Epidermal melanocyte (primary cell): ENCODE data around the gene KRTAP10-6.
"Not testable (repeated sequence)": the region's sequence is repeated elsewhere in the genome, so short reads cannot be mapped to it uniquely, and the experiment has no call there.

Experiments
- DNase-seq: peaks from one replicate; pipeline ENCODE4 v3.0.0; 2011; ENCODE audit warnings: low spot score; ENCODE audit not compliant: insufficient read length

Gene KRTAP10-6

DNA sequence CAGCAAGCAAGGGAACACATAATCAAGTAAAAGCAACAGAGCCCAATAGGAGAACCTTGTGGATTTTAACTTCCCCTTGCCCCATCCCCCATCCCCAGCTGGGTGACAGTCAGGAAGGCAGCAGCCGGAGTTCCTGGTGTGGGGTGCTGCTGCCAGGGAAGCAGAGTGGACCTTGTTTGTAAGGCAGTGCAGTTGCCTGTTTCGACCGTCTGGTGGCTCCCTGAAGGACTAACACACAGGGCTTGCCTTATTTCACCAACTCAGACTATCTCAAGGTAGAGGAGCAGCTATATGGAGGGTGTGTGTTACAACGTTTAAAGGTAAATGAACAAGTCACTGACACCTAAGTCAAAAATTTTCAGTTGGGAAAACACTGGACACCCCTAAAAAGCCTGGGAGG lies 26.2 kb upstream of the KRTAP10-6 start:
- DNase-seq = no peak

DNA sequence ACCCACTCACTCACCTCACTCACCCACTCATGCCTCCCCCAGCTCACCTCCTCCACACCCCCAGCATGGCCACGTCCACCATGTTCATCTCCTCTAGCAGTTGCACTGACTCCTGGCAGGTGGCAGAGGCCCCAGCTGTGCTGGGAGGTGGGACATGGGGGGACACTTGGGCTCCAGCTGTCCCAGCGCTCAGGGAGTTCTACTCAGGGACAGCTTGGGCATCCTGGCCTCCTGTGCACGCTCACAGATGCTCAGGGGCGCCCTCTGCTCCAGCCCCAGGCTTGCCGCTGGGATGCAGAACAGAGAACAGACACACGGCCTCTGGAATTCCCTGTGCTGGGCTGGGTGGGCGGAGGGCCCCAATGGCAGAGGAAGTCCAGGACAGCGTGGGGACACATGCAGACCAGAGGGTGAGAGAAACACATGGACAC lies 24.8 kb upstream of the KRTAP10-6 start:
- no peak for DNase-seq

DNA sequence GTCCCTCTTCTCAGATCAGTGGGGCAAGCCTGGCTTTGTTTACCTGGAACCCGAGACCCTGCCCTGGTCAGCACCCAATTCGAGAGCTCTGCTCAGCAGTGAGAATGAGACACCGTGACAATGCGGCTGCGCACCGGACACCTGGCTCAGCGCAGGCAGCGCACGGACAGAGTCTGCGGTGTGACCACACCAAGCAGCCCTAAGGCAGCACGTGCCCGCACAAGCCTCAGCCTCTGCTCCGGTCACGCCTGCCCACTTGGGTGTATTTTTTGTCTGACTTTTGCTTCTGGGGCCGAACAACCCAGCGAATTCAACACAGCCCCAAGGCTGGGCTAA lies 24.3 kb upstream of the KRTAP10-6 start:
- DNase-seq = no peak

DNA sequence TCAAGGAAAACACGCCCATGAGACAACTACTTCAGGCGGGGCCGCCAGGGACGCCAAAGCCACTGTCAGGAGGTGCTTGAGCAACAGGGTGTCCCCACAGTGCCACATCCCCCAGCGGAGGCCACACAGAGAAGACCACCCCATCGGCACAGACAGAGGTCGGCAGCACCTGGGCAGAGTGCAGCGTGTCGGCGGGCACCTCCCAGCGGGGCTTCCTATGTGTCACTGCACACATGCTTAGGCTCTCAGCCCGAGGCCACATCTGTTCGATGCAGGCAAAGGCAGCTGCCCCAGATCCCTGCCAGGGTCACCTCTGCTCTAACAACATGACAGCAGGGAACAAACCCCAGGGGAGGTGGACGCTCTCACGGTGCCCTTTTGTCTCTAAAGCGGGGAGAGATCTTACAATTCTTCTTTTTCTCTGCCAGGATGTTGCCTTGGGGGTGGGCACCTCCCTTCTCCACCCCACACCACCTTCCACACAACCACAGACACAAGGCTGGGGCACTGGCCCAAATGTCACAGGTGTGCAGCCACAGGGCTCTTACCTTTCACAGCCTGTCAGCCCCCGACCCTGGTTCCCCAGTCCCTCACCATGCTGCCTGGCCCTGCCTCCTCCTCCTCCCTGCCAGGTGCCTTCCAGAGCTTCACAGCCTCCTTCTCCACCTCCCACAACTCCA lies 23.7 kb upstream of the KRTAP10-6 start:
- DNase-seq = no peak

DNA sequence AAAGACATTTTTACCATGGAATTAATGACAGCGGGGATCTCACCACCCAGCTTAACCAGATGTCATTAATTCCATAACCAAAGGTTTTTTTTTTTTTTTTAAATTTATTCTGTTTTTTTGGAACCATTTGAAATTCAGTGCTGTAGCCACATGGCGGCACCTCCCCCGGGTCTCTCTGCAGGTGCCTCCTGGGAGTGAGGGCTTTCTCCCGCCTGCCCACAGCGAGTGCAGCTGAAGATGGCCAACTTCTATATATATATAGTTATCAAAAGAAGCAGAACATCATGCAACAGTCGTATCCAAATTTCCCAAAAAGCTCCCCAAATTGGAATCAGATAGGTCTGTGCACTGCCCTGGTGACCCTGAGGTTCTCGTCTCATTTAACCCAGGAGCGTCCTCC lies 23.2 kb upstream of the KRTAP10-6 start:
- DNase-seq = no peak

DNA sequence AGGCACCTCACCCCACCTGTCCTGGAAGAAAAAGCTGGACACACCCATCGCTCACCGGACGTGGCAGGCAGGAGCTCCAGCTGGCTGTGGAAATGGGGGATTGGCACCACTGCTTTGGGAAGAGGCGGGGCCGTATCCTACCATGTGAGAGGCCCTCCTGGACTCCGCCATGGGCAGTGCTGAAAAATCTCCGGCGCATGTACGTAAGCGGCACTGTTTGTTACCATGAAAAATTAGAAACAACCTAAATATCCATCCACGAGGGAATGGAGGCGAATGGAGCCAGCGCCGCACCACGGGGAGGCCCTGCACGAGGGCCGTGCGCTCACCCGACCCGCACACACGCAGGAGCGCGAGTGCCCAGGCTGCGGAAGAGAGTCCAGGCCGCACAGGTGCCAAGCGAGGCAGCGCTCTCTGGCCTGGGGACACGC lies 22.7 kb upstream of the KRTAP10-6 start:
- no peak for DNase-seq

DNA sequence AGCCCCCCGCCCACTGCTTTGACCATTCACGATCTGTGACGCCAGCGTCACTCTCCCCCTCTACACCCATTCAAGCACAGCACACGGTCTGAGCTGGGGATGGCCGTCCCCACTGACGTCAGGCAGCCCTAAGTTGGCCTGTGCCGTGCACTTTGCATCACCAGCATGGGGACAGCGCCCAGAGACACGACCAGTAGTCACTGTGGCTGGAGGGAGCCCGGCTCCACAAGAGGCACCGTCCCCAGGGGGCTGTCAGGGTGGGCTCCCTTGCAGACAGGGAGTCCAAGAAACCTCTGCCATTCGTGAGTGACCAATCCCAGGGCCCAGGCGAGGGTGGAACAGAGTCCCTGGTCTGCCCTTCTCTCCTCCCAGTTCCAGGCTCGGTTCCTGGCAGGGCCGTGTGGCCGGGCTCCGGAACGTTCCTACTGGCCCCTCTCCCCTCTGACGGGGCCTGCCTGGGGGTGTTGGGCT lies 21.9 kb upstream of the KRTAP10-6 start:
- DNase-seq = no peak

DNA sequence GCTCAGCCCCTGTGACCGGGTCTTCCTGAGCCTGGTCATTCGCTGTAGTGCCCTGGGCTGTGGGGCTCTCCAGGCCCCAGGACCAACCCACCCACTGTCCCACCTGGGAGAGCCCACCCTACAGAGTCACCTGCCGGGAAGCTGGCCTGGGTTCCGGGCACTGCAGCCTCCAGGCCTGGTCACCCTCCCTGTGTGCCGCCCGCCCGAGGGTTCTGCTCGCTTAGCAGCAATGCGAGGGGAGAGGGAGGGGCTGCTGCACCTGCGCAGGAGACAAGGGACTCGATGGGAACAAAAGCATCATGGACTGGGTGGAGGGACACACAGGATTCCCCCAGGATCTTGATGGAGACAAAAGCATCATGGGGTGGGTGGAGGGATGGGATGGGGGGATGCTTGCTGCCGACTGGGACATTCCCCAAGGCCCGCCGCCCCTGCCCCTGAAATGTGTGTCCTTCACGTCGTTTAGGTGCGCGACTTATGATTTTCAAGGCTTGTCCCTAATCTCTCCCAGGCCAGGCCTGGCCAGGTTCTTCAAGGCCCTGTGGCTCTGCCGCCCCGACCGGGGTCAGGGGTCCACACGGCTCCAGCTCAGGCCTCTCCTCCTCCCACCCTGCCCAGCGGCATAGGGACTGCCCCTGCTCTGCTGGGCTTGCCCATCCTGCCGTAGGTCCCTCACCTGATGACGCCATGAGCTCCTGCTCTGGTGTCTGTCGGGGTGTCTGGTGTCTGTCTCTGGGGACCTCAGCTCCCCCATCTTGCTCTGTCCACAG lies 21.3 kb upstream of the KRTAP10-6 start:
- DNase-seq = no peak

DNA sequence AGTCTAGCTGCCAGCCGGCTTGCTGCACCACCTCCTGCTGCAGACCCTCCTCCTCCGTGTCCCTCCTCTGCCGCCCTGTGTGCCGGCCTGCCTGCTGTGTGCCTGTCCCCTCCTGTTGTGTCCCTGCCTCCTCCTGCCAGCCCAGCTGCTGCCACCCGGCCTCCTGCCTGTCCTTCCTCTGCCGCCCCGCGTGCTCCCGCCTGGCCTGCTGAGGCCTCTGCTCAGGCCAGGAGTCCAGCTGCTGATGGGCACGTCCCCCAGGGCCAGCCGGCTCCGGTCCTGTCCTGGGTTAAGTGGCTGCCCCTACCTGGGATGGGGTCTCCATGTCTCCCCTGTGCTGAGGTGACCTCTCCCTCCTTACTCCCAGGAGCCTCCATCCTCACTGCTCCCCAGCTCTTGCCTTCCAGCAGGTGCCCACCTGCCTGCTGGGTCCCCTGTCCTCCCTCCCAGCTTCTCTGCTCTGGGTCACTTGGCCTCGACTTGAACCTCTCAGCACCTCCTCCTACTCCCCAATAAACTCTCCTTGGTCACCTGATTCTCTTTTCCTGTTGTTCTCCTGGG lies 20.4 kb upstream of the KRTAP10-6 start:
- no peak for DNase-seq

DNA sequence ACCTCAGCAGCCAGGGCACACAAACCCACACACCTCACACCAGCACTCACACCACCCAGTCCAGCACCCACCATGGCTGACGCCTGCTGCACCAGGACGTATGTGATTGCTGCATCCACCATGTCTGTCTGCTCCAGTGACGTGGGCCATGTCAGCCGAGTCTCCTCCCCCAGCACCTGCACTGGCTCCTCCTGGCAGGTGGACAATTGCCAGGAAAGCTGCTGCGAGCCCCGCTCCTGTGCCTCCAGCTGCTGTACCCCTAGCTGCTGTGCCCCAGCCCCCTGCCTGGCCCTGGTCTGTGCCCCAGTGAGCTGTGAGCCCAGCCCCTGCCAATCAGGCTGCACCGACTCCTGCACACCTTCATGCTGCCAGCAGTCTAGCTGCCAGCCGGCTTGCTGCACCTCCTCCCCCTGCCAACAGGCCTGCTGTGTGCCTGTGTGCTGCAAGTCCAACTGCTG lies 19.8 kb upstream of the KRTAP10-6 start, which contains the start of gene KRTAP10-8:
TSS of gene KRTAP10-8 (plus strand) at position 51 of the 458 bp plus-strand sequence. CDS start at position 73, 22 bp downstream.
- no peak for DNase-seq

DNA sequence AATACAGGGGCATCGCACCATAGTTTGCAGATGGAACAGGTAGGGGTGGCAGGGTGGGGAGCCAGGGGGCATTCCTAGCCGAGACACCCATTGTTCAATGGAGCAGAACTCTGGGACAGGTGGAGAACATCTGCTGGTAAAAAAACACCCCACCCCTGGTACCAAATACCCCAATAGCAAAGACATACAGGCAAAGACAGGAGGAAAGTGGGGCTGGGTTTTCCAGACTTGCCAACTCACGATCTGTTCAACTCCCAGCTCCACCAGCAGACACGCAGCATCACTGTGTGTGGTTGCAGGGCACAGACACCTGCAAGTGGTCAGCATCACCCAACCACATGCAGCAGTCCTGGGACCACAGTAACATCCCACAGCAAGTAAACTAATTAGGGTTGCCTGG lies 19.2 kb upstream of the KRTAP10-6 start:
- no peak for DNase-seq

DNA sequence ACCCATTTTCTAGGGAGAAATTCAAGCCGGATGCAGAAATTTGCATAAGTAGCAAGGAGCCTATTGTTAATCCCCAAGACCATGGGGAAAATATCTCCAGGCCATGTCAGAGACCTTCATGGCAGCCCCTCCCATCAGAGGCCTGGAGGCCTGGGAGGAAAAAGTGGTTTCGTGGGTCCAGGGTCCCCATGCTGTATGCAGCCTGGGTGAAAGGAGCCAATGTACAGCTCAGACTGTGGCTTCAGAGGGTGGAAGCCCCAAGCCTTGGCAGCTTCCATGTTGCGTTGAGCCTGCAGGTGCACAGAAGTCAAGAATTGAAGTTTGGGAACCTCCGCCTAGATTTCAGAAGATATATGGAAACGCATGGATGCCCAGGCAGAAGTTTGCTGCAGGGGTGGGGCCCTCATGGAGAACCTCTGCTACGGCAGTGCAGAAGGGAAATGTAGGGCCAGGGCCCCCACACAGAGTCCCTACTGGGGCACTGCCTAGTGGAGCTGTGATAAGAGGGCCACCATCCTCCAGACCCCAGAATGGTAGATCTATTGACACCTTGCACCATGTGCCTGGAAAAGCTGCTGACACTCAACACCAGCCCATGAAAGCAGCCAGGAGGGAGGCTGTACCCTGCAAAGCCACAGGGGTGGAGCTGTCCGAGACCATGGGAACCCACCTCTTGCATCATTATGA lies 18.0 kb upstream of the KRTAP10-6 start:
- not testable (repeated sequence) for DNase-seq

DNA sequence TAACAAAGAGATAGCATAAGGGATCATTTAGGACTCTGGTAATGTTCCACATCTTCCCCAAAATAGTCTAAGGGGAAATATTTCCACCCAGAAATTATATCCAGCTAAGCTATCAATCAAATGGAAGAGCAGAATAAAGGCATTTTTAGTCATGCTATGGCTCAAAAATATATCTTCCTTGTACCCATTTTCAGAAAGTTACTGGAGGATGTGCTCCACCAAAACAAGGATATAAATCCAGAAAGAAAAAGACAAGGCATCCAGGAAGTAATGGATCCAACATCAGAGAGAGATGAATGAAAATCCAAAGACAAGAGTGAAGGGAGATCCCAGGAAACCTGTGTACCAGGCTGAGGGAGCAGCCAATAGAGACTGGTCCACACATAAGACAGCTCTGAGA lies 16.9 kb upstream of the KRTAP10-6 start:
- no peak for DNase-seq

DNA sequence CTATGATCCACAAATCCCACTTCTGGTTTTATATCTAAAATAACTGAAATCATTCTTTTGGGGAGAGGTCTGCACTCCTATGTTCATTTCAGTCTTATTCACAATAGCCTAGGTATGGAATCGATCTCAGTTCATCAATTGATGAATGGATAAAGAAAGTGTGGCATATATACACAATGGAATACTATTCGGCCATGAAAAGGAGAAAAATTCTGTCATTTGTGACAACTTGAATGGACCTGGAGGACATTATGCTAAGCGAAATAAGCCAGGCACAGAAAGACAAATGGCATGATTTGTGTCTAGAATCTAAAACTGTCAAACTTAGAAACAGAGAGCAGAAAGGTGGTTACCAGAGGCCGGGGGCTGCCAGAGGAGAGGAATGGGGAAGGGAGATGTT lies 14.2 kb upstream of the KRTAP10-6 start:
- no peak for DNase-seq

DNA sequence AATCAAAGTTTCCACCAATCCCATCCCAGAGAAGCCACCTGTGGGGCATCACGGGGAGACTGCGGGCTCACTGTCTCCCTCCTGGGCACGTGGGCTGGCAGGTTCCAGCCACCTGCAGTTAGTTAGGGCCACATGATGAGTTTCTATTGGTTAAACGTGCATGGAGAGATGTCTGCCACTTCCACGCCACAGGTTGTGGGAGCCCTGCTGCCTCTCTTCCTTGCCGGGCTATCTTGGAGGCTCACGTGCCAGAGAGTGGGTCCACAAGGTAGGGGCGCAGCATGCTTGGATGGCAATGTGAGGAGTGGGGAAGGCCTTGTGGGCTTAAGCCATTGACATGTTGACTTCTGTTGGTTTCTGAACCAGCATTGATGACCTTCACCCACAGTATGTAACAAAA lies 11.6 kb upstream of the KRTAP10-6 start:
- no peak for DNase-seq

DNA sequence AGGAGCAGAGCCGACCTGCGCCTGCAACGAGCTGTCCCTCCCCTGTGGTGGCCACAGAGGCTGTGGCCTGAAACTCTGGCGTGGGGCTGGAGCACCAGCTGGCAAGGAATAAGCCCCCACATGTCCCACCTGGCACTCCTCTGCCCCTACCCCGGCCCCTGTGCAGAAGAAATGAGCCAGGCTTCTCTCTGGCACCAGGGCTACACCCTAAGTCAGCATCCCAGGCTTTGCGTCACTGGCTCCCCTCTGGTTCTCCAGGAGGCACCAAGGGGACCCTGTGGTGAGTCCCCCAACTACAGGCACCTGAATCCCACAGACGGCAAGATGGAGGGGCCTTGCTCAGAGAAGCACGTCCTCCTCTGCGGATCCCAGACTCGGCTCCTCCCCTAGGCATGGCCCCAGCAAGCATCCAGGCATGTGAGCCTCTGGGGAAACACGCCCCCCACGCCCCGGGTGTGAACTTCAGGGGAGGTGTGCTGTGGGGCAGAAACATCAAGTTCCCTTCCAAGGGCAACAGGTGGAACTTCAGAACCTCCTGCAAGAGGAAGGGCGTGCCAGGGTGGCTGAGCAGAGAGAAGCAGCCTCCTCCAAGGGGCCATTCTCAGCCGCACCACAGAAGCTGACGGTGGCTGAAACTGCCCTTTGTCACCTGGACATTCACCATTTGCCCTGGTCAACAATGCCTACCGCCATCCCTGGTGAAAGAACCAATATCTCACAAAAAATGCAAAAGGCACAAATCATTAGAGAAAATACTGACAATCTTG lies 11.0 kb upstream of the KRTAP10-6 start:
- DNase-seq = no peak

DNA sequence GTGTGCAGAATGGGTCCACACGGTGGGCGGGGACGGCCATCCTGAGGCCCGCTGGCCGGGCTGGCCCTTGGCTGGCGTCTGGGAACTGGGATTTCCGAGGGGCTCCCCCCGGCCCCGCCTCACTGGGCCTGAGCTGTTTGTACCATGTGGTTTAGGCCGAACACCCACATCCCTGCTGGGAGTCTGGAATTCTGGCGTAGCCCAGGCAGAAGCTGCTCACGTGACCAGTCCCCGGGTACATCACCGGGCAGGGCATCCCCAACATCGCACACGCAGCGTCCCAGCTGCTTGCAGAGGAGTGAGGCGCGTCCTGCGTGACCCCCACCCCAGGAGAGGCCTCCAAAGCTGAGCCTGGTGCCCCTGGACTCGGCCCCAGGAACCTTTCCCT lies 10.2 kb upstream of the KRTAP10-6 start:
- DNase-seq = no peak

DNA sequence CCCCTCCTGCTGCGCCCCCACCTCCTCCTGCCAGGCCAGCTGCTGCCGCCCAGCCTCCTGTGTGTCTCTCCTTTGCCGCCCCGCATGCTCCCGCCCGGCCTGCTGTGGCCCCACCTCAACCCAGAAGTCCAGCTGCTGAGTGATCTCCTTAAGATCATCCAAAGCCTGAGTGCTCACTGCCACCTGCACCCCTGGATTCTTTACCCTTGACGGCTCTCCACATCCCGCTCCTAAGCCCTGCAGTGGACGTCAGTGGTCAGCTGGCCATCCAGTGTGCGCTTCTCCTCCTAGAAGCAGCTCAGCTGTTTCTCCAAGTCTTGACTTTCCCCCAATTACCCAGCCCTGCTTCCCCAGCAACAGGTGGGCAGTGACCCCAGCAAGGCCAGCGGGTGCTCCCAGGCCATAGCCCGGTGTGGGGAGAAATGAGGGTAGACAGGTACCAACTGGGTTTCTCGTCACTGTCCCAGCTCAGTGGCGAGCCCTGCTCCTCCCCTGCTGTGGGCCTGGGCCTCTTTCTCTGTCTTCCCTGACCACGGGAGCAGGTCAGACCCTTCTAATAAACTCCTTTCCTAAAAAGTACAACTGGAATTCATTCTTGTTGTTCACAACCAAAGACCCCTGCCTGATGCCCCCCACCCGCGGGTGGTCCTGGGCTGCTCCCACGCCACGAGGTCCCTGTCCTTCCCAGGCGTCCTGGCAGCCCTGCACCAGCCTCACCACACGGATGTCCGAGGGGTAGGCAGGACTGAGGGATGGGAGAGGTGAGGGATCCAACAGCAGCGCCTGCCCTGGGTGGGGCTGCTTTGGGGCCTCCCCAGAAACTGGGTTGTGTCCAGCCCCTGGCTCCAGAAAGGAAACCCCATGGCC lies 9.5 kb upstream of the KRTAP10-6 start:
- no peak for DNase-seq

DNA sequence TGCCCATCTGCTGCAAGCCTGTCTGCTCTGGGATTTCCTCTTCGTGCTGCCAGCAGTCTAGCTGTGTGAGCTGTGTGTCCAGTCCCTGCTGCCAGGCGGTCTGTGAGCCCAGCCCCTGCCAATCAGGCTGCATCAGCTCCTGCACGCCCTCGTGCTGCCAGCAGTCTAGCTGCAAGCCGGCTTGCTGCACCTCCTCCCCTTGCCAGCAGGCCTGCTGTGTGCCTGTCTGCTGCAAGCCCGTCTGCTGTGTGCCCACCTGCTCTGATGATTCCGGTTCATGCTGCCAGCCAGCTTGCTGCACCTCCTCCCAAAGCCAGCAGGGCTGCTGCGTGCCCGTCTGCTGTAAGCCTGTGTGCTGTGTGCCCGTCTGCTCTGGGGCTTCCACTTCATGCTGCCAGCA lies 8.8 kb upstream of the KRTAP10-6 start:
- not testable (repeated sequence) for DNase-seq
